ENCODE results near the gene CDK5RAP2. TPM values are rescaled to one million over a fixed set of nuclear protein-coding genes. Genes with fewer than 3 reads are reported as not detected.

Gene CDK5RAP2
- total RNA-seq, 3 donors from 2014 or later (not counting 1 experiment from before 2014, with no cell fraction given), result 81.5 to 95.7 (median 82.4) TPM

- Histone ChIP-seq H3K27me3 (ENCODE audit: control insufficient read depth, insufficient read depth, low read length) (no peaks in the 10 kb centered on the region), H3K27ac (ENCODE audit: low read length) (no peak overlapping the region), H3K36me3 (ENCODE audit: control insufficient read depth, insufficient read depth, low read length) (peaks cover 62% of the 10 kb centered on the region), H3K4me3 (ENCODE audit: low read length) (no peak overlapping the region), H3K4me1 (ENCODE audit: control insufficient read depth, insufficient read depth, low read length) (no peaks in the 10 kb centered on the region), H3K9me3 (ENCODE audit: control insufficient read depth, insufficient read depth, low read length) (no peaks in the 10 kb centered on the region)
- ATAC-seq (no peak), DNase-seq (no peak)
- H3K9me3 Mint-ChIP-seq, result no peaks in the 10 kb centered on the region
- no peak for TF ChIP-seq CTCF (IDR thresholded peaks at IDR 0.05)
- H3K36me3 Mint-ChIP-seq, result peaks cover 17% of the 10 kb centered on the region
- no peak overlapping the region for H3K27ac Mint-ChIP-seq
- intact Hi-C loops (cut with micrococcal nuclease), result no loop called here
- H3K27me3 Mint-ChIP-seq (ENCODE audit: low read depth in 2 of 2), result no peaks in the 10 kb centered on the region
- no peak overlapping the region for H3K4me3 Mint-ChIP-seq
- 96% methylated on average over 6 of the region's 6 CpGs for WGBS (ENCODE audit: insufficient coverage)
- H3K4me1 Mint-ChIP-seq, result no peaks in the 10 kb centered on the region
Observed at GRCh38 chr9:120536094-120536493, 43.9 kb downstream of the CDK5RAP2 start.

GRCh38 chr9:120534266-120534665 is 45.7 kb downstream of the CDK5RAP2 start:
- TF ChIP-seq CTCF (IDR thresholded peaks at IDR 0.05), result no peak
- DNase-seq (no peak), ATAC-seq (no peak)
- H3K4me1 ChIP-seq (ENCODE audit: control insufficient read depth, insufficient read depth, low read length), result no peaks in the 10 kb centered on the region
- peaks cover 65% of the 10 kb centered on the region for H3K36me3 ChIP-seq (ENCODE audit: control insufficient read depth, insufficient read depth, low read length)
- Mint-ChIP-seq H3K27ac (no peak overlapping the region), H3K4me3 (no peak overlapping the region), H3K9me3 (no peaks in the 10 kb centered on the region), H3K4me1 (no peaks in the 10 kb centered on the region), H3K27me3 (ENCODE audit: low read depth in 2 of 2) (no peaks in the 10 kb centered on the region), H3K36me3 (peaks cover 11% of the 10 kb centered on the region)
- no peak overlapping the region for H3K27ac ChIP-seq (ENCODE audit: low read length)
- H3K4me3 ChIP-seq (ENCODE audit: low read length), result no peak overlapping the region
- intact Hi-C loops (cut with micrococcal nuclease), result no loop called here
- H3K27me3 ChIP-seq (ENCODE audit: control insufficient read depth, insufficient read depth, low read length), result no peaks in the 10 kb centered on the region
- 98% methylated on average over 2 of the region's 2 CpGs for WGBS (ENCODE audit: insufficient coverage)
- no peaks in the 10 kb centered on the region for H3K9me3 ChIP-seq (ENCODE audit: control insufficient read depth, insufficient read depth, low read length)

GRCh38 chr9:120532891-120533290 is 47.1 kb downstream of the CDK5RAP2 start:
- no peaks in the 10 kb centered on the region for H3K27me3 Mint-ChIP-seq (ENCODE audit: low read depth in 2 of 2)
- intact Hi-C loops (cut with micrococcal nuclease), result no loop called here
- ATAC-seq (no peak), DNase-seq (no peak)
- no peak for TF ChIP-seq CTCF (IDR thresholded peaks at IDR 0.05)
- no peaks in the 10 kb centered on the region for H3K4me1 ChIP-seq (ENCODE audit: control insufficient read depth, insufficient read depth, low read length)
- no peaks in the 10 kb centered on the region for H3K9me3 ChIP-seq (ENCODE audit: control insufficient read depth, insufficient read depth, low read length)
- WGBS (ENCODE audit: insufficient coverage), result 98% methylated on average over 10 of the region's 10 CpGs
- no peak overlapping the region for H3K27ac Mint-ChIP-seq
- H3K27me3 ChIP-seq (ENCODE audit: control insufficient read depth, insufficient read depth, low read length), result no peaks in the 10 kb centered on the region
- H3K4me1 Mint-ChIP-seq, result no peaks in the 10 kb centered on the region
- H3K27ac ChIP-seq (ENCODE audit: low read length), result no peak overlapping the region
- H3K4me3 ChIP-seq (ENCODE audit: low read length), result no peak overlapping the region
- H3K4me3 Mint-ChIP-seq, result no peak overlapping the region
- peaks cover 66% of the 10 kb centered on the region for H3K36me3 ChIP-seq (ENCODE audit: control insufficient read depth, insufficient read depth, low read length)
- H3K9me3 Mint-ChIP-seq, result no peaks in the 10 kb centered on the region
- peaks cover 22% of the 10 kb centered on the region for H3K36me3 Mint-ChIP-seq

GRCh38 chr9:120532475-120532874 is 47.5 kb downstream of the CDK5RAP2 start:
- DNase-seq, result no peak
- Mint-ChIP-seq H3K9me3 (no peaks in the 10 kb centered on the region), H3K27ac (no peak overlapping the region), H3K4me1 (no peaks in the 10 kb centered on the region), H3K36me3 (peaks cover 26% of the 10 kb centered on the region), H3K4me3 (no peak overlapping the region), H3K27me3 (ENCODE audit: low read depth in 2 of 2) (no peaks in the 10 kb centered on the region)
- no peaks in the 10 kb centered on the region for H3K27me3 ChIP-seq (ENCODE audit: control insufficient read depth, insufficient read depth, low read length)
- no peaks in the 10 kb centered on the region for H3K4me1 ChIP-seq (ENCODE audit: control insufficient read depth, insufficient read depth, low read length)
- no peak overlapping the region for H3K4me3 ChIP-seq (ENCODE audit: low read length)
- H3K27ac ChIP-seq (ENCODE audit: low read length), result no peak overlapping the region
- intact Hi-C loops (cut with micrococcal nuclease), result no loop called here
- ATAC-seq, result no peak
- no peaks in the 10 kb centered on the region for H3K9me3 ChIP-seq (ENCODE audit: control insufficient read depth, insufficient read depth, low read length)
- TF ChIP-seq CTCF (IDR thresholded peaks at IDR 0.05), result no peak
- H3K36me3 ChIP-seq (ENCODE audit: control insufficient read depth, insufficient read depth, low read length), result peaks cover 67% of the 10 kb centered on the region
- WGBS (ENCODE audit: insufficient coverage), result 95% methylated on average over 6 of the region's 6 CpGs
